ENCODE measurements around the gene TJP3.

TJP3 gene

DNA sequence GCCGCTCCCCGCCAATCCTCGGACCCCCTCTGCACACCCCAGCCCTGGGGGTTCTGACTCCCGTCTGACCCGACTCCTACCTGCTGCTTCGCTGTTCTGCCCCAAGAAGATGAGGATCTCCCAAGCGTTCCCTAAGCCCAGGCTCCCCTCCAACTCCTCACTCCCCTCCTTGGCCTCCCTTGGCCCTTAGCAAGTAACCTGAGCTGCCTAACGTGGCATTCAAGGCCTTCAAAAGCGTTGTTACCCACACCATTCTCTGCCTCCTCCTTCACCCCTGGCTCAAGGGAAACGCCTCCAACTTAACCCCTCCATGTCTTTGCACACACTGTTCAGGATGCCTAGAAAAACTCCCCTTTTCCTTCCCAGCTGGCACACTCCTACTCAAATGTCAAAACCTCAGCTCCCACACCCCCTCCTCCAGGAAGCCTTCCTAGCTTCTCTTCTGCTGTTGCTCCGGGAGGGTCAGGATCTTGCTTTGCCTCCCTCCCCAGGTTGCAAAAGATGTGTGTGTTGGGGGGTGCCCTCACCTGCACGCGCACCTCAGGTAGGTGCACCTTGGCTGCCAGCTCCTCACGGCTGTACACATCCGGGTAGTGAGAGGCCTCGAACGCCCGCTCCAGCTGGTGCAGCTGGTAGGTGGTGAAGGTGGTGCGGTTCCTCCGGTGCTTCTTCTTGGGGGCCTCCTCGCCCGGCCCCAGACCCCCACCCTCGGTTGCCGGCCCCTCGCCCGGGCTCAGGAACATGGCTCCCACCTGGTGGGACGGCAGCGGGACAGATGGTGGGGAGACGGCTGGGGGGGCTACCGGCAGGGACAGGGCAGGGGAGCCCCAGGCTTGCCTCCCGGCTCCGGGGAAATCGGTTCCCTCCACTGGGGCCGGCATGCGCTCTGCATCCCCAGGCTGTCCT is 63.1 kb downstream of the TJP3 start:
- DNase-seq, result no peak

DNA sequence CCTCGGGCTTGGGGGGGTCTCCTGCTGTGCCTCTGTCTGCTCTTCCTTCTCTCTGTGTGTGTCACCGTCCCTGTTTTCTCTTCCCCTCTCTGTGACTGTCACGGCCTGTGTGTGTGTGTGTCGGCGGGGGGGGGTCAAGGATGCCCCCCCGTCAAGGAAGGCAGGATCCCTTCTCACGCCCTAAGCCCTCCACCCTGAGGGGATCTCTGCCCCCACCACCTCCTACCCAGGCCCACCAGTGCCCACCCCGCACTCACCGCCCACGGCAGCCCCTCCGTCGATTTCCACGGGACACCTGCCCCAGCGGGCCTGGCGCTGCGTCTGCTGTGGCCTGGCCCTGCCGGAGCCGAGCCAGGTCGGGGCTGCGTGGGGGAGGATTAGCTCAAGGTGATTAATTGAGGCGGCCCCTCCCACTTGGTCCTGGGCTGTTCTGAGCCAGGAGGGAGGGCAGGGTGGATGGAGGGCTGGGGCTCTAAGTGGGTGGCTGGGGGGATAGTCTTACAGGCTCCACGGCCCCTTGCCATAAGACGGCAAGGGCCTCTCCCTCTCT is 63.8 kb downstream of the TJP3 start, which contains the start of gene RAX2:
Gene RAX2, minus strand, starts transcription at position 323 of the 550 bp plus-strand sequence. CDS start 486 bp downstream, outside the sequence.
- DNase-seq, result no peak

DNA sequence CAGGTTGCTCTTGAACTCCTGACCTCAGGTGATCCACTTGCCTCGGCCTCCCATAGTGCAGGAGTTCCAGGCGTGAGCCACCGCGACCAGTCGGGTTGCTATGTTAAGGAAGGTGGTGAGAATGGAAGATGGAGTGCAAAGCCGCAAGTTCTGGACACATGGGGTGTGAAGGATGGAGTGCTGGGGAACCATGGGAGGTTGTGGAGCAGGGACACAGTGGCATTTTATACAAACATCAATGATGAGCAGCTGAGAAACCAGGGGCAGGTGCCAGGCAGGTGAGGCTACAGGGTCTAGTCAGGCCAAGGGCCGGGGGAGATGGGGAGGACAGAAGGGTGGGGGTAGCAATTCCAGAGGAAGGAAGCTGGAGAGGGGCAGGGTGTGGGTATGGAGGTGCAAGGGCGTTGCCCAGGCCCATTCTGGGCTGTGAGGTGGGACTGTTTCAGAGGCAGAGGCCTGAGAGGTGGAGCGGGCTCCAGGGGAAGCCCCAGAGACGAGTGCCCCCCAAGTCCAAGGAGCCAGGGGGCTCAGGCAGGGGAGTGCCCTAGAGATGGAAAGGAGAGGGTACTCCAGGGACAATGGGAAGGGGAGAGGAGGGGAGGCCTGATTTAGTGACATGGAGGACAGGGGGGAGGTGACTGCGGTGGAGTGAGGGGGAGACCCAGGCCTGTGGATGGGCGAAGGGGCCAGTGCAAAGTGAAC is 65.8 kb downstream of the TJP3 start:
- no peak for DNase-seq

DNA sequence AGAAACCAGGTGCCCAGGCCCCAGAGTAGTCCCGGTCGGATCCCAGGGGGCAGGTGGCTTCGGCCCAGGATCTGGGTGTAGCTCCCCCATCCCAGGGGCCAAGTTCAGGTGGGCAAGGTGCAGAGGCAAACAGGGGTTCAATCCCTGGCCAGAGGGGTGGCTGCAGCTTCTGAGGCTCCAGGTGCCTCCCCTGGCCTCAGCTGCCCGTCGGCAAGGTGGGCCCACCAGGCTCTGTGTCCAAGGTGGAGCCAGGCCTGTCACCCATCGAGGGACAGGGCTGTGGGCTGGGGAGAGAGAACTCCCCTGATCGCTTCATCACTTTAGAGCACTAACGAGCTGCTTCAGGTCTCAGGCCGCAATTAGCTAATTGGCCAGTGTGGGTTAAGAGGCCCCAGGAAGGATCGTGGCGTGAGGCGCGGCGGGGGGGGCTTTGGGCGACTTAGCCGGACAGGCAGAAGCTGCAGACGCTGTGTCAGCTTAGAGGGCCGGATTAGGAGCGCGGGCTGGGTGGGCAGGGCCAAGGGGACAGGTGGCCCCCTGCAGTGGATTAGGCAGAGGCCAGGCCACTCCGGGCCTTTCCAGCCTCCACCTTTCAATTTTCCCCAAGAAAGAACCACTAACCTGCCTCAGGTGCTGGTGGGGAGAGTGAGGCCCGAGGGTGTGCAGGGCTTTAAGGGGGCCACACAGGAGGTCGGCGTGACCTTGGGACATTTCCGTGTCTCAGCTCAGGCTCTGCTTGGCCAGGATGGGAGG is 66.6 kb downstream of the TJP3 start:
- DNase-seq, result no peak

DNA sequence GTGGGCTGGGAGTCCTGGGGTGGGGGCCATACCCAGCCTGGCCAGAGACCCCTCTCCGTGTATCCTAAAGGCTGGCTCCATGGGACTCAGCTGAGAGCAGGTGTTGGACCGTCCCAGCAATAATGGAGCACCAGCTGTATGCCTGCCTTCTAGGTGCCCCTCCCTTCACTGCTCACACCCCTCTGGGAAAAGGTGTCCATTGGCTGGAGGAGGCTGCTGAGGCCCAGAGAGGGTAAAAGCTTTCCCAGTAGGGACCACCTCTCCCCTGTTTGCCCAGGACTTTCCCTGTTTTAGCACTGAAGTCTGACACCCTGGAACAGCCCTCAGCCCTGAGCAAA is 67.2 kb downstream of the TJP3 start:
- no peak for DNase-seq

DNA sequence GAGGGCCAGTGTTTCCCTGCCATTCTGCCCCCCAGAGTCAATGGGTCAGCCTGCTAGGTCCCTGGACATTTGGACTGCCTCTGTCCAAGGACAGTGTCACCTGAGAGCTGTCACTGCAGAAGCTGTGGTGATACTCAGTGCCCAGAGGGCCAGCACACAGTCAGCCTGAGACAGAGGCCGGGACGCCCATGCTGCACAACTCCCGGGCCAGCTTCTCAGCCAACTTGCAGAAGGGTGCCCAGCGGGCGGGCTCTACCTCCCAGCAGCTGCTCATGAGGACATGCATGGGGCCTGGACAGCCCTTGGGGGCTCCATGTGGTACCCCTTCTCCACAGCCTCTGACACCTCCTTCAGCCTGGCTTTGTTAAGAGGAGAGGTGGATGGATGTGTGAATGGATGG is 67.6 kb downstream of the TJP3 start:
- no peak for DNase-seq

DNA sequence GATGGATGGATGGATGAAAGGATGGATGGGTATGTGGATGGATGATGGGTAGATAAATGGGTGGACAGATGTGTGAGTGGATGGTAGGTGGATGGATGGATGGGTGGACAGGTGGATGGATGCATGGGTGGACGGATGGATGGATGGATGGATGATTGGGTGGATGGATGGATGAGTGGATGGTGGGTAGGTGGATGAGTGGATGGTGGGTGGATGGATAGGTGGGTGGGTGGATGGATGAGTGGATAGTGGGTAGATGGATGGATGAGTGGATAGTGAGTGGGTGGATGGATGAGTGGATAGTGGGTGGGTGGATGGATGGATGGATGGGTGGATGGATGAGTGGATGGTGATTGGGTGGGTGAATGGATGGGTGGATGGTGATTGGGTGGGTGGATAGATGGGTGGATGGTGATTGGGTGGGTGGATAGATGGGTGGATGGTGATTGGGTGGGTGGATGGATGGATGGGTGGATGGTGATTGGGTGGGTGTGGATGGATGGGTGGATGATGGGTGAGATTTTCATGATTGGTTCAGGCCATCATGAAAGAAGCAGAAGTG is 68.4 kb downstream of the TJP3 start:
- no peak for DNase-seq

DNA sequence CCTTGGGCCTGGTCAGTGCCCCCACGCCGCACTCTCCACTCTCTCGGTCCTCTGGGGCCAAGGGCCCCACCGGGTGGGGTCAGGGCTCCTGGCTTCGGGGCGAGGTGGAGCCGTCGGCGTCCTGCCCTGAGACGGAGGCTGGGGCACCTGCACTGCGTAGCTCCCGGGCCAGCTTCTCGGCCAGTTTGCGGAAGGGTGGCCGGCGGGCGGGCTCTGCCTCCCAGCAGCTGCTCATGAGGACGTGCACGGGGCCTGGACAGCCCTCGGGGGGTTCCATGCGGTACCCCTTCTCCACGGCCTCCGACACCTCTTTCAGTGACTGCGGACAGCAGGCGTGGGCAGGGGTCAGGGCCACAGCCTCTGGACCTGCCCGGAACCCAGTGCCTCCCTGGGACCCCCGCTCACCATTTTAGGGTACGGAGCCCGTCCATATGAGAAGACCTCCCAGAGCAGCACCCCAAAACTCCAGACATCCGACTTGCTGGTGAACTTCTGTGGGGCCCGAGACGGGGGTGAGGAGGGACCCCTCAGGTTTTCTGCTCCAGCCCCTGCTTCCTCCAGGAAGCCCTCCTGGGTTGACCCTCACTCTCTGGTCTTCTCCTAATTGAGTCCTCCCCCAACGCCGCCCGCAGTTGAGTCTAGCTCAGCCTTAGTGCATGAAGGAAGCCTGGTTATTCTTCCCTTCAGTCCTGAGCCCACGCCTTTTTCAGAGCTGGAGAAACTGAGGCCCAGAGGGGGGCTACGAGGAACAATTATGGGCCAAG is 70.1 kb downstream of the TJP3 start:
- no peak for DNase-seq

DNA sequence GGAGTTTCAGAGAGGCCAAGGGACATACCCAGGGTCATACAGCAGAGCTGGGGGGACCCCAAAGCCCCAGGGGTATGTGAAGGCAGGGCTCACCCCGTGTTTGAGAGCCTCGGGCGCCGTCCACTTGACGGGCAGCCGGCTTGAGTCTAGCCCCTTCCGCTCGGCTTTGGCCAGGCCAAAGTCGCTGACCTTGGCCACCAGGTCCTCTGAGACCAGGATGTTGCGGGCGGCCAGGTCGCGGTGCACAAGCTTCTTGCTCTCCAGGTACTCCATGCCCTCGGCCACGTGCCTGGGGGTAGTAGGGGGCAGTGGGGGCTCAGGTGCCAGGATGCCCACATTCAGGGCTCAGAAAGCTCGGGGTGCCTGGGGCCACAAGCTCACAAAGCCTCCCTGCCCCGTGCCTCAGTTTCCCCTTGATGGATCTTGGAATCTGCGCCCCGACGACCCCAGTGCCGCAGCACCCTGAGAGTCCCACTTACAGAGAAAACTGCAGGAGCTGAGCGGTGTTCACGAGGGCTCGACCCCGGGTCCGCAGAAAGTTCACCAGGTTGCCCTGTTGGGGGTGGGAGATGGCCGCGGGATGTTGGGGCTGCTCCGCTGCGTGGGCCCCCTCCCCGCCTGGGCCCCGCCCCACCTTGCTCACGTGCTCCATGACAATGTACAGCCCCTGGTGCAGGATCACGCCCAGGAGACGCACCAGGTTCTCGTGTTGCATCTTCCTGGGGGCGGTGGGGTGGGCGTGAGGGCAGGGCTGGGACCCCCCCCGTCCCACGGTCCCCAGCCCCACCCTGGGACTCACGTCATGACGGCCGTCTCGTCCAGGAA is 70.9 kb downstream of the TJP3 start:
- DNase-seq, result no peak

DNA sequence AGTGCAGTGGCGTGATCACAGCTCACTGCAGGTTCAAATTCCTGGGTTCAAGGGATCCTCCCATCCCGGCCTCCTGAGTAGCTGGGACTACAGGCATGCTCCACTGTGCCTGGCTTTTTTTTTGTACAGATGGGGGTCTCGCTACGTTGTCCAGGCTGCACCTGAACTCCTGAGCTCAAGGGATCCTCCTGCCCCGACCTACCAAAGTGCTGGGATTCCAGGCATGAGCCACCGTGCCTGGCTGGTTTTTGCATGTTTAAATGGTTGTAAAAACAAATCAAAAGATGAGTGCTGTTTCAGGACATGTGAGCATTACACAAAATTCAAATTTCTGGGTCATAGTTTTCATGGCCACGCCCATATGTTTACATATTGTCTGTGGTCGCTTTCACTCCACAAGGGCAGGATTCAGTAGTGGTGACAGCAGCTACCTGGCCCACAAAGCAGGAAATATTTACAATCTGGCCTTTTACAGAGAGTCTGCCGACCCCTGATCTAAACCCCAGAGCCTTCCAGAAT is 72.7 kb downstream of the TJP3 start:
- no peak for DNase-seq

DNA sequence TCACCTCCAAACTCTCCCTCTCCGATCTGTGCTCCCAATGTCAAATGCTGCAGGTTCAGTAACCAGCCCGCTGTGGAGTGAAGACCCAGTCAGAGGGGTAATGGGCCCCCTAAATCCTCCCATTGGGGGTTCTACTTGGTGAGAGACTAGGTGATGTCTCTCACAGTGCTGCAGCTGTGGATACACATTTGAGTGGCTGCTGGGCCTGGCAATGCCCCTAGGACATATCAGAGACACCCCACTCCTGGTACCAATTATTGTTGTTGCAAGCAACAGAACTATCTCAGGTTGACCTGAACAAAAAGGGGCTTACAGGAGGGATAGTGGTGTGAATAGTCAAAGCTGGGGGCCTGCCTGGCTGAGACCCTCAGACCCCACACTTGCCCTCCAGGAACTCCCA is 73.4 kb downstream of the TJP3 start:
- no peak for DNase-seq

DNA sequence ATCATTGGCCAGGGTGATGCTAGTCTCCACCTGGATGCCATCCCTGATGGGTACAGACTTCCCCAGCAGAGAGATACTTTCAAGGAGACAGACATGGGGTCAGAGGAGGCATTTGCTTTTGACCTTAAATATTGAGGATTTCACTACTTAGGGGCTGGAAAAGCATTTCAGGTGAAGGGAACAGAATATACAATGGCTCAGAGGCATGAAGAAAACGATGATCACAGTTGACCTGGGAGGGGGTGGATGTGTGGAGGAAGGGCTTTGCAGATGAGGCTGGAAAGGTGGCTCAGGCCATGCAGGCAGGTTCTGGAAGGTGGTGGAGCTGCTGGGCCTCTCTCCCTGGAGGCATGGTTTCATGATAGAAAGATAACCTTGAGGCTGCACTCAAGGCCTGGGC is 74.1 kb downstream of the TJP3 start:
- no peak for DNase-seq

DNA sequence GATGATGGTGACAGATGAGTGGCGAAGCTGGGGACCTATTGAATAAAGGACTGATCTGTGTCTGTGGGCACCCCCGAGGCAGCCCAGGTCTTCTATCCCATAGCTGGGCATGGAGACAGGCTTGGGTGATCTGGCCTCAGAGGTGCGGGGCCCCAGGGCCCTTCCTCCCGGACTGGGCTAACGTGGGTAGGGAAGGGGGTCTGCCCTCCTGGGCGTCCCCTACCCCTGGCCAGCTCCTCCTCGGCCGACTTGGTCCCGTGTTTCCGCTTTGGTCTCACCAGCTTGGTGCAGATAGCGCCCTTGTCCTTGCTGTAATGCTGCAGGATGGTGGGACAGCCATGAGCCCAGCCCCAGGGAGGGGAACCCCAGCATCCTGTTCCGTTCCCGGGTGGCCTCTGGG is 74.7 kb downstream of the TJP3 start:
- DNase-seq, result no peak

DNA sequence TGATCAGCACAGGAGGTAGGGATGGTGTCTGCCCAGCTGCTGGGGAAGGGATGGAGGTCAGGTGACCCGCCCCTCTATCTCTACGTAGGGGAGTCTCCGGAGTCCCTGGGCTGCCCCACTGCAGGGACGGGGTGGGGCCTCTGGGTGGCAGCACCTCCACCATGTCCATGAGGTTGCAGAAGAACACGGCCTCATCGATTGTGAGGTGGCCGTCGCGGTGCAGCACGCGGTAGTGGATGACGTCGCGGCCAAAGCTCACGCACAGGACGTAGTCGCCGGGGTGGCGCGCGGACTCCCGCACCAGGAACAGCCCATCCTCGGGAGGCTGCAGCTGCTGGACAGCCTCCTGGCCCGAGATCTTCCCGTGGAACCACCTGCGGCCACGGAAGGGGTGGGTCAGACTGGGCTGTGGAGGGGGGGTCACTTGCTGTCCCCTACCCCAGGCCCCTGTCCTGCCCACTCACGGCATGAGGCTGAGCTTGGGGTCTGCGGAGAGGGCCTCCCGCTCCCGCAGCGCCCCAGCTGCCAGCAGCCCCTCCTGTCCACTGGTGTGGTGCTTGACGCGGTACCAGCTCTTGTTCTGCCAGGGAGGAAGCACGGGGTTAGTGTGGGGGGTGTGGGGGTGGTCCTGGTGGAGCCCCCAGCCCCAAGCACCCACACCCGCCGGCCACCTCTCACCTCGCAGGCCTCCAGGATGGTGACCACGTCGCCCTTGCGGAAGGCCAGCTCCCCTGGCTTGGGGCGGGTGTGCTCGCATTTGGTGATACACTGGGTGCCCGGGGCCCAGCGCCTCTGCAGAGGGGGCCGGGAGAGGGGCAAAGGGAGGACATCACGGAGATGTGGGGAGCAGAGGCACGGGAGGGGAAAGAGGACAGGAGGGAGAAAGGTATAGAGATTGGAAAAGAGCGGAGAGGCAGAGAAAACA is 75.7 kb downstream of the TJP3 start:
- DNase-seq, result peak; percentile 52

DNA sequence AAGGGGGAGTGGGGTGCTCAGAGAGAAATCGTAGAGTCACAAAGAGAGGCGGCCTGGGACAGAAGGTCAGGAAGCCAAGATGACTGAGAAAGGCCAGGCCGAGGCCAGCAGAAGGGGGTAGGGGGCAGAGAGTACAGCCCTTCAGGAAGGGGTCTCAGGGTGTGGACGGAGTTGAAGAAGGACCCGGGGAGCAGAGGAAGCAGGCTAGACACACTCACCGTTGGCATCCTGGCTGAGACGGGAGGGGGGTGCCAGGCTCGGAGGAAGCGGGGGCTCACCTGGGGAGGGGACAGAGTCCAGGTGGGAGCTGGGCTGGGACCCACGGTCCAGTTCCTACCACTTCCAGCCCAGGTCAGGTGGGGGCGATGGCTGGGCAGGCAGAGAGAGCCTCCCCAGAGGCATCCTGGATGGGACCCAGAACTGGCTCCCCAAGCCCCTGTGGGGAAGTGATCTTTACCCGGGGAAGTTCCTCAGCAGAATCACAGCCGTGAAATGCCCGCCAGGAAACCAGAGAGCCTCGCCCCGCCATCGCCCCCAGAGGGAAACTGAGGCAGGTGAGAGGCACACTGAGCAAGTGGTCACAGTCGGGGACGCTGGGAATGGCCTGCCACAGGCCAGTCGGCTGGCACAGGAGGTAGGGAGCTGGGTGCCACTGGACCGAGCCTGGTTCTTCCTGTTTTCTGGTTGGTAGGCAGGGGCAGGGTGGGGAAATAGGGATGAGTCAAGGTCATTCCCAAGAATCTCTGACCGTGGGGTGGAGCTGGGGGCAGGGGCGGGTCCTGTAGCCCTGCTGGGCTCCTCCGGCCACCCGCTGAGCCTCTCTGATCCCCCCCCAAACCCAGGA is 76.6 kb downstream of the TJP3 start:
- DNase-seq, result no peak

DNA sequence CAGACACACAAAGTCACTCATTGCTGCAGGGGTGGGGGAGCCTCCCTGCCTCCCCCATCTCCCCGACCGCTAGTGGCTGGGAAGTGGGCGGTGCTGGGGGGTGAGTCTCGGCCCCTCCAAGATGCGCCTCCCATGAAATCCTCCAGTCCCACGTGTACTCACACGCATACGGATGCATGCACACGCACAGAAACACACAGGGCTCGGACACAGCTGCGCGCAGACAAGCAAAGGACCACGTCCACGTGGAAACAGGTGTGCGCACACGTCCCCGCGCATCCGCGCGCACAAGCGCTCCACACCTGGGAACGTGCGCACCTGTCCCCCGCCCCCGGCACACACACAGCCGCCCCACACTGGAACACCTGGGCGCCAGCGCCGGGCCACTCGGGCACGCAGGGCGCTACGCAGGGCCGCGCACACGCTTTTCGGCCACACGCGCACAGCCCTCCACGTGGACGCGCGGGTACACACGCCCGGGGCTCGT is 77.3 kb downstream of the TJP3 start:
- DNase-seq, result peak; percentile 33

DNA sequence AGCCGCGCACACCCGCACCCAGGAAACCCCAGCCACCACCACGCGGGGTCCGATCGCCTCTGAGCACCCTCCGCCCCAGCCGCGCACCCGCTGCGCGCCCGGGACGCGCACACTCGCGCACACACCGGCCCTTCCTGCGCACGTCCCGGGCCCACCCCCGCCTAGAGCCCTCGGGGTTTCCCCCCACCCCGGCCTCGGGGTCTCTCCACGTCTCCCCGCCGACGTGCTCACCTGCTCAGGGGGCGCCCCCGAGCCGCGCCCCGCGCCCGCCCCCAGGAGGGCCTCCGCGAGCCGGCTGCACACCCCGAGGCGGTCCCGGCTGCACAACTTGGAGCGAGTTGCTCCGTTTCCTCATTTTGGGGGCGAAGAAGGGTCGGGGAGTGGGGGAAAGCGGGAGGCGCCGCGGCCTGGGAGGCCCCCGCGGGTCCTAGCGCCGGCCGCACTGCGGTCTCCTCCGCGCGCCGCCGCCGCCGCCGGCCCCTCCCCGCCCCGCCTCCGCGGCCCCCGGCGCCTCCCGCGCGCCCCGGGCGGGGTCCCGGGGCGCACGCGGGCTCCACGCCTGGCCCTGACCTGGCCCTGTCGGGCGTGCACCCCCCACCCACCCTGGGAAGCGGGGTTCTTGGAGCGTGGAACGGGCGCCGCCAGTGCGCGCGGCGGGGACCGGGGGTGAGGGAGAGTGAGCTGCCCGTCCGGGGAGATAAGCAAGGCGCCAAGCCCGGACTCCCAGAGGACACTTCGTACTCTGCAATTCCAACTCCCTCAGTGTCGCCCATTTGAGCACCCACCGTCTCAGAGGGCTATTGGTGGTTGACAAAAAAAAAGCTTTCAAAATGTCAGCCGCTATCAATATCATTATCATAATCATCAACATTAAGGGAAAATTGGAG is 78.0 kb downstream of the TJP3 start, which contains the start of gene MATK:
Gene MATK, minus strand, starts transcription at position 444 of the 887 bp plus-strand sequence. CDS start 1,246 bp downstream, outside the sequence.
- DNase-seq, result peak; percentile 31
